Measurements from ENCODE around the gene TTC9B.

Gene TTC9B

DNA sequence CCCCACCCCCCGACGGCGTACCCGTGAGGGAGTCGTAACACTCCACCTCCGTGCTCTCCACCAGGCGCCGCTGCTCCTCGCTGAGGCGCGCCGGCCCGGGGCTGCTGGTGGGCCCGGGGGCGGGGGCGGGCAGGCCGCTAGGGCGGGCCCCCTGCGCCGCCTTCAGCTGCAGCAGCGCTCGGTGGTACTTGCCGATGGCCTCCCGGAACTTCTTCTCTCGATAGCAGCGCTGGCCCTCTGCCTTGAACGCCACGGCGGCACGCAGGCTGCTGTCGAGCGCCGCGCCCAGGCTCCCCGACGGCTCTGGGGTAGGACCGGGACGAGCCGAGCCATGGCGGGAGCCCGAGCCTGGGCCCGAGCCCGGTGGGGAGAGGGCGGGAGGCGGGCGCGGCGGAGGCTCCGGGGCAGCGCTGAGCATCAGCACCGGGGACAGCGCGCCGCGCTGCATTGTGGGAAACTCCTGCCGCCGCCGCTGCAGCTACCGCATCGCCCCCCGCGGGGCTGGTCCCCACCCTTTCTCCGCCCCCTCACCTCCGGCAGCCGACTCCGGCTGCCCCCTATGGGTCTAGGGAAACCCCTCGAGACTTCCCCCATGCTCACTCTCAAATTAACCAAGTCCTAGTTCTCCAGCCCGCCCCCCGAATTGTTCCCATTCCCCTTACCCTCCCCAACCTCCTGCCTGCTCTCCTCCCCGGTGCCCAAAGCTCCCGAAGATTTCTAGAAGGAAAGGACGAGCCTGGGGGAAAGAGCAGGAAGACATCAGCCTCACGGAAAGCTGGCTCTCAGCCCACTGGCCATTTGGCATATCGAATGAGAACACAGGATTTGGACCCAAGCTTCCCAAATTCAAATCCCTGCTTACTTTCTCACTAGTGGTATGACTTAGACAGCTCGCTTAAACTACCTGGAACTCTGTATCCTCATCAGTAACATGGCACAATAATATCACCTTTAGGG lies at the start of gene TTC9B:
Gene TTC9B (minus strand): TSS at position 451 of the 957 bp plus-strand sequence. CDS start 3 bp downstream, at position 448.
- POLR2A ChIA-PET (ENCODE audit: low non-redundant PET): no interaction called here

DNA sequence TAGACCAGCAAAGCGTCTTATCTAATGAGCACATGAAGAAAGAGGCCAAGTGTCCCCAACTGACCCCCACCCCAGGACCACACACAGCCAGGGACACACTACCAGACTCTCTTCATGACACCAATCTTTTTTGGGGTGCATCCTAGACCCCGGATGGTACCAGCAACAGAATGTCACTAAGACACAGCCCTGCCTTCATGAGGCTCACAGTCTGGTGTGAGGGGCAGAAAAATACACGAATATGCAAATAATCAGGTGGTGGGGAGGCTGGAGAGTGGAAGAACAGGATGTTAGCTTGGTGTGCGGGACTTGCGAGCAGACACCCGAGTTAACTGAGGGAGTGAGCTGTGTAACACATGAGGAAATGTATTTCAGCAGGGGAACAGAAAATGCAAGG lies 49.4 kb upstream of the TTC9B start:
- H3K27ac ChIP-seq: no peak overlapping the region
- POLR2A ChIA-PET (ENCODE audit: low non-redundant PET): no interaction called here
- CTCF ChIA-PET: interaction anchor here (0.7 kb wide), 1 partner anchor 147 kb away, joined by 5 read pairs; no protein-coding TSS in a partner anchor
- TF ChIP-seq, protein P1, sequence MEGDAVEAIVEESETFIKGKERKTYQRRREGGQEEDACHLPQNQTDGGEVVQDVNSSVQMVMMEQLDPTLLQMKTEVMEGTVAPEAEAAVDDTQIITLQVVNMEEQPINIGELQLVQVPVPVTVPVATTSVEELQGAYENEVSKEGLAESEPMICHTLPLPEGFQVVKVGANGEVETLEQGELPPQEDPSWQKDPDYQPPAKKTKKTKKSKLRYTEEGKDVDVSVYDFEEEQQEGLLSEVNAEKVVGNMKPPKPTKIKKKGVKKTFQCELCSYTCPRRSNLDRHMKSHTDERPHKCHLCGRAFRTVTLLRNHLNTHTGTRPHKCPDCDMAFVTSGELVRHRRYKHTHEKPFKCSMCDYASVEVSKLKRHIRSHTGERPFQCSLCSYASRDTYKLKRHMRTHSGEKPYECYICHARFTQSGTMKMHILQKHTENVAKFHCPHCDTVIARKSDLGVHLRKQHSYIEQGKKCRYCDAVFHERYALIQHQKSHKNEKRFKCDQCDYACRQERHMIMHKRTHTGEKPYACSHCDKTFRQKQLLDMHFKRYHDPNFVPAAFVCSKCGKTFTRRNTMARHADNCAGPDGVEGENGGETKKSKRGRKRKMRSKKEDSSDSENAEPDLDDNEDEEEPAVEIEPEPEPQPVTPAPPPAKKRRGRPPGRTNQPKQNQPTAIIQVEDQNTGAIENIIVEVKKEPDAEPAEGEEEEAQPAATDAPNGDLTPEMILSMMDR (conservative IDR thresholded peaks at IDR 0.05; ENCODE audit: low read depth): no peak
- no peak for DNase-seq (ENCODE audit: low spot score)

More for the DNA sequence above, at the start of gene TTC9B:
- DNase-seq (ENCODE audit: low spot score): no peak
- TF ChIP-seq, protein P1 (conservative IDR thresholded peaks at IDR 0.05; ENCODE audit: low read depth): no peak
- CTCF ChIA-PET: interaction anchor here (0.7 kb wide), 1 partner anchor 60 kb away, joined by 3 read pairs; no protein-coding TSS in a partner anchor
- no peak within 1 kb of the TSS for H3K27ac ChIP-seq

DNA sequence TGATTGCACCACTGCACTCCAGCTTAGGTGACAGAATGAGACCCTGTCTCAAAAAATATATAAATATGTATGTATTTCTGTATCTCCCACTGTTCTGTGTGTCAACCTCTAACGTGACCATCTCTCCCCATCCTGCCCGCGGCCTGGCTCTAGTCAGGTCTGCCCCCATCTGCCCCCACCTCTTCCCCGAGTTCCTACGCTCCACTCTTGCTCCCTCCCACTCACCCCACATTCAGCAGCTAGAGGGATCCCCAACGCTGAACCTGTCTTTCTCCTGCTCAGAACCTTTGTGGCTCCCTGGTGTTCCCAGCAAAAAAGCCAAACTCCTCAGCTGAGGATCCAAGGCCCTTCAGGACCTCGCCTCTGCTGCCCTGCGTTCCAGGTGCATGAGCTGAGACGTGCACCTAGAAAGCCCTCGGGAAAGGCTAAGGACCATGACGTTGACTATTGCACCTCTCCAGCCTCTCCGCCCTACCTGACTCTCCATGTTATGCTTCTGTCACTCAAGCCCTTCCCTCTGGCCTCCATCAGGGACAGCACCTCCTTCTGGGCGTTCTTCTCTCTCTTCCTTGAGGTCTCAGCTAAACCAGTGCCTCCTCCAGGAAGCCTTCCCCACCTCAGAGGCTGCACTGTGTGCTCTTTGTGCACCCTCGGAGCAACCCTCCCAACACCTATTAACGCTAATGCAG lies 48.9 kb upstream of the TTC9B start:
- ChIA-PET CTCF (interaction anchor here (0.7 kb wide), 1 partner anchor 146 kb away, joined by 5 read pairs; no protein-coding TSS in a partner anchor), POLR2A (ENCODE audit: low non-redundant PET) (no interaction called here)
- H3K27ac ChIP-seq: no peak overlapping the region
- DNase-seq (ENCODE audit: low spot score): no peak
- TF ChIP-seq, protein P1 (conservative IDR thresholded peaks at IDR 0.05; ENCODE audit: low read depth): no peak

DNA sequence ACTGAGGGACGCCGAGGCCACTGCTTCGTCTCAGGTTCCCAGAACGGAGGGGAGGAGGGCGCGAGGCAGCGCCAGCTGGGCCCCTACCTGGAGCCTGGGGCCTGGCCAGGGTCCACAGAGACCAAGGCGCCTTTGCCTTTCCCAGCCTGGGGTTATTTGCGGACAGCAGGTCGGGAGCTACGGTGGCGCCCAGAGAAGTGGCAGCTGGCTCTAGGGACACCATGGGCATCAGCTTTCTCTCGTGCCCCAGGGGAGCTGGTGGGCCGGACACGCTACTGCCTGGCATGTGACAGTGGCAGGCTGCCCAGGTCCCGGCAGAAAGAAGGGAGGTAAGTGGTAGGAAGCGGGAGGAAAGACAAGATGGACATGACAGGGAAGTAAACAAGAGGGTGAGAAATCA lies 47.9 kb upstream of the TTC9B start:
- no peak for DNase-seq (ENCODE audit: low spot score)
- ChIA-PET CTCF (no interaction called here), POLR2A (ENCODE audit: low non-redundant PET) (no interaction called here)
- 0 out of 2 replicates have a peak overlapping the region, but pooled peaks have one; percentile 9 for H3K27ac ChIP-seq
- TF ChIP-seq, protein P1 (conservative IDR thresholded peaks at IDR 0.05; ENCODE audit: low read depth): no peak

DNA sequence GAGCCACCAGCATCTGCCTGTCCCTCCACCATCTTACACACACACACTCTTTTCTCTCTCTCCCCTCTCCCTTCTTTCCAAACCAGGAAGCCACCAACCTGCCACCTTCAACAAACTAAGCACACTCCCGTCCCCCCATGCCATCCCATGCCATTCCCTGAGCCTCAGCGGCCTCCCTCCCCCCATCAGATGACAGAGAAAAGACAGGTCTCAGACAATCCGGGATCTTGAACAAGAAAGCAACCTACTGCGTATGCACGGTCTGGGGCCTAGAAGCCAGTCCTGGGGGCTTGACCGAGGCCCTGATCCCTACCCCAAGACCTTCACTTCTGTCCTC lies 47.5 kb upstream of the TTC9B start:
- POLR2A ChIA-PET (ENCODE audit: low non-redundant PET): no interaction called here
- DNase-seq (ENCODE audit: low spot score): no peak
- CTCF ChIA-PET: interaction anchor here (0.5 kb wide), 1 partner anchor 40 kb away, joined by 4 read pairs; no protein-coding TSS in a partner anchor
- TF ChIP-seq, protein P1 (conservative IDR thresholded peaks at IDR 0.05; ENCODE audit: low read depth): no peak
- 0 out of 2 replicates have a peak overlapping the region, but pooled peaks have one; percentile 9 for H3K27ac ChIP-seq
